WTC11 (cell line): Measurements from ENCODE around the gene PVALEF.

Source experiments
- HMGA2 ChIP-seq: fragments of 250-450 bp; sonication (Bioruptor Pico); IDR thresholded peaks from 2 replicates; pipeline ENCODE4 v1.4.0; 2021; ENCODE audit warnings: mild to moderate bottlenecking, moderate library complexity
- NR3C1 ChIP-seq: sonication (generic); formaldehyde crosslinking; conservative IDR thresholded peaks from 2 replicates; pipeline ENCODE4 v1.8.1; 2023; ENCODE audit warnings: low read depth, mild to moderate bottlenecking, missing genetic modification reagents
- TF ChIP-seq, protein P1 (sequence below): fragments of 200-600 bp; IDR thresholded peaks from 2 replicates; pipeline ENCODE4 v1.8.0; 2022; ENCODE audit warnings: antibody characterized with exemption
- TF ChIP-seq, protein P2 (sequence below): sonication (generic); formaldehyde crosslinking; IDR thresholded peaks from 2 replicates; pipeline ENCODE4 v1.8.1; 2023; ENCODE audit warnings: mild to moderate bottlenecking, moderate library complexity, missing genetic modification reagents
- TF ChIP-seq, protein P3 (sequence below): sonication (generic); formaldehyde crosslinking; conservative IDR thresholded peaks from 2 replicates; pipeline ENCODE4 v1.8.1; 2022; ENCODE audit warnings: mild to moderate bottlenecking, missing genetic modification reagents
- TF ChIP-seq, protein P4 (sequence below): sonication (generic); formaldehyde crosslinking; IDR thresholded peaks from 2 replicates; pipeline ENCODE4 v1.8.0; 2022; ENCODE audit warnings: mild to moderate bottlenecking, missing genetic modification reagents

DNA sequence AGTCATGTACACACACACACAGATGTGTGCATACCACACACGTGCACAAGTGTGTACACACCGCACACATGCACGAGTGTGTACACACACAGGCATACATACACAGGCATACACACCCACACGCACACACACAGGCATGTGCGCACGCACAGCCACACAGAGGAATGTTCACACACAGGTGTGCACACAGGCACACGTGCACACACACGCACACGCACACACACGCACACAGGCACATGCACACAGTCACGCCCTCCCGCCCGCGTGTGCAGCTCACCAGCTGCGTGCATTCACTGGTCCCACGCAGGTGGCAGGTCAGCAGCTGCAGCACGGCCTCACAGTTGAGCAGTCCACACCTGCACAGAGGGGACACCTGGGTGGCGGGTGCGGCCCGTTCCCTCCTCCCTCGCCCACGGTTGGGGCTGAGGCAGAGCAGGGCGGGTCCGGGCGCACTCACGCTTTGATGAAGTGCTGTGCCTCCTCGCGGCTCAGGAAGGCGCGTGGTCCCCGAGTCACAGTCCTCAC is 65.9 kb downstream of the PVALEF start:
- TF ChIP-seq NR3C1 (CRISPR knock-in tag) (no peak), HMGA2 (no peak)
- TF ChIP-seq, protein P1, sequence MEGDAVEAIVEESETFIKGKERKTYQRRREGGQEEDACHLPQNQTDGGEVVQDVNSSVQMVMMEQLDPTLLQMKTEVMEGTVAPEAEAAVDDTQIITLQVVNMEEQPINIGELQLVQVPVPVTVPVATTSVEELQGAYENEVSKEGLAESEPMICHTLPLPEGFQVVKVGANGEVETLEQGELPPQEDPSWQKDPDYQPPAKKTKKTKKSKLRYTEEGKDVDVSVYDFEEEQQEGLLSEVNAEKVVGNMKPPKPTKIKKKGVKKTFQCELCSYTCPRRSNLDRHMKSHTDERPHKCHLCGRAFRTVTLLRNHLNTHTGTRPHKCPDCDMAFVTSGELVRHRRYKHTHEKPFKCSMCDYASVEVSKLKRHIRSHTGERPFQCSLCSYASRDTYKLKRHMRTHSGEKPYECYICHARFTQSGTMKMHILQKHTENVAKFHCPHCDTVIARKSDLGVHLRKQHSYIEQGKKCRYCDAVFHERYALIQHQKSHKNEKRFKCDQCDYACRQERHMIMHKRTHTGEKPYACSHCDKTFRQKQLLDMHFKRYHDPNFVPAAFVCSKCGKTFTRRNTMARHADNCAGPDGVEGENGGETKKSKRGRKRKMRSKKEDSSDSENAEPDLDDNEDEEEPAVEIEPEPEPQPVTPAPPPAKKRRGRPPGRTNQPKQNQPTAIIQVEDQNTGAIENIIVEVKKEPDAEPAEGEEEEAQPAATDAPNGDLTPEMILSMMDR, result no peak
- TF ChIP-seq, protein P2, sequence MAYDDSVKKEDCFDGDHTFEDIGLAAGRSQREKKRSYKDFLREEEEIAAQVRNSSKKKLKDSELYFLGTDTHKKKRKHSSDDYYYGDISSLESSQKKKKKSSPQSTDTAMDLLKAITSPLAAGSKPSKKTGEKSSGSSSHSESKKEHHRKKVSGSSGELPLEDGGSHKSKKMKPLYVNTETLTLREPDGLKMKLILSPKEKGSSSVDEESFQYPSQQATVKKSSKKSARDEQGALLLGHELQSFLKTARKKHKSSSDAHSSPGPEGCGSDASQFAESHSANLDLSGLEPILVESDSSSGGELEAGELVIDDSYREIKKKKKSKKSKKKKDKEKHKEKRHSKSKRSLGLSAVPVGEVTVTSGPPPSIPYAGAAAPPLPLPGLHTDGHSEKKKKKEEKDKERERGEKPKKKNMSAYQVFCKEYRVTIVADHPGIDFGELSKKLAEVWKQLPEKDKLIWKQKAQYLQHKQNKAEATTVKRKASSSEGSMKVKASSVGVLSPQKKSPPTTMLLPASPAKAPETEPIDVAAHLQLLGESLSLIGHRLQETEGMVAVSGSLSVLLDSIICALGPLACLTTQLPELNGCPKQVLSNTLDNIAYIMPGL, result no peak
- TF ChIP-seq, protein P3, sequence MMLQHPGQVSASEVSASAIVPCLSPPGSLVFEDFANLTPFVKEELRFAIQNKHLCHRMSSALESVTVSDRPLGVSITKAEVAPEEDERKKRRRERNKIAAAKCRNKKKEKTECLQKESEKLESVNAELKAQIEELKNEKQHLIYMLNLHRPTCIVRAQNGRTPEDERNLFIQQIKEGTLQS, result no peak
- TF ChIP-seq, protein P4, sequence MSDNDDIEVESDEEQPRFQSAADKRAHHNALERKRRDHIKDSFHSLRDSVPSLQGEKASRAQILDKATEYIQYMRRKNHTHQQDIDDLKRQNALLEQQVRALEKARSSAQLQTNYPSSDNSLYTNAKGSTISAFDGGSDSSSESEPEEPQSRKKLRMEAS (CRISPR knock-in tag), result no peak
